ENCODE measurements around the gene PITPNM3. TPM values are rescaled to one million over a fixed set of nuclear protein-coding genes. Genes with fewer than 3 reads are reported as not detected.

Gene PITPNM3
- total RNA-seq, 1 donor from 2014 or later, result 1.3 TPM

DNA sequence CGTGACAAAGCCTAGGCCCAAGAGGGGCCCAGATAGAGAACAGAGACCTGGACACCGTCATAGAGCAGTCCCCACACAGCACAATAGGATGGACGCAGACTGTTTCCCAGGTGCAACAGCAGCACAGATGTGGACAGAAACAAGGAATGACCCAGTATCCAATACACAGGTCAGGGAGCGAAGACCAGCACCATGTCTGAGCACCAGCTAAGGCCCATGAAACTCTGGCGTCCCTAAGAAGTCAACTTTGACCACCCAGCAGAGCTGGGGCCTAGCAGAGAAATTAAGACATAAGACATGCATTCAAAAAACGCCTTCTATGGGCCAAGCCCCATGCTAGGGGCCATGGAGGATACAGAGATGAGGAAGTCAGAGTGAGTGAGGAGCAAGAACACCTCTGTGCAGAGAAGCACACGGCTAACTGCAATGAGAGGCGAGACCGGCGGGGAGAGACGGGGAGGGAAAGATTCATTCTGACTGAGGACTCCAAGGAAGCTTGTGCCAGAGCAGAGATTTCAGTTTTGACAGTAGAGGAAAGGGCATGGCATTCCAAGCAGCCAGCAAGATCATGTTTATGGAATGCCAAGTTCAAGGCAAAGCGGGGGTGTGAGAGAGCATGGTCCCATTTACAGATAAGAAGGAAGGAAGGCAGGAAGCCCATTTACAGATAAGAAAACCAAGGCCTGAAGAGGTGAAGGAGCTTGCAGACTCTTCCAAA, 50.8 kb downstream of the PITPNM3 start:
- DNase-seq (ENCODE audit: low read depth), result peak; percentile 13
- TF ChIP-seq CTCF (conservative IDR thresholded peaks at IDR 0.05; ENCODE audit: low read depth, low read length), result no peak
- H3K4me3 ChIP-seq (ENCODE audit: low read depth, low read length), result no peak overlapping the region

- no peak overlapping the region for H3K4me3 ChIP-seq (ENCODE audit: low read depth, low read length)
- TF ChIP-seq CTCF (conservative IDR thresholded peaks at IDR 0.05; ENCODE audit: low read depth, low read length), result no peak
- no peak for DNase-seq (ENCODE audit: low read depth)
These were observed 52.6 kb downstream of the PITPNM3 start for GRCh38 chr17:6503641-6504195.

DNA sequence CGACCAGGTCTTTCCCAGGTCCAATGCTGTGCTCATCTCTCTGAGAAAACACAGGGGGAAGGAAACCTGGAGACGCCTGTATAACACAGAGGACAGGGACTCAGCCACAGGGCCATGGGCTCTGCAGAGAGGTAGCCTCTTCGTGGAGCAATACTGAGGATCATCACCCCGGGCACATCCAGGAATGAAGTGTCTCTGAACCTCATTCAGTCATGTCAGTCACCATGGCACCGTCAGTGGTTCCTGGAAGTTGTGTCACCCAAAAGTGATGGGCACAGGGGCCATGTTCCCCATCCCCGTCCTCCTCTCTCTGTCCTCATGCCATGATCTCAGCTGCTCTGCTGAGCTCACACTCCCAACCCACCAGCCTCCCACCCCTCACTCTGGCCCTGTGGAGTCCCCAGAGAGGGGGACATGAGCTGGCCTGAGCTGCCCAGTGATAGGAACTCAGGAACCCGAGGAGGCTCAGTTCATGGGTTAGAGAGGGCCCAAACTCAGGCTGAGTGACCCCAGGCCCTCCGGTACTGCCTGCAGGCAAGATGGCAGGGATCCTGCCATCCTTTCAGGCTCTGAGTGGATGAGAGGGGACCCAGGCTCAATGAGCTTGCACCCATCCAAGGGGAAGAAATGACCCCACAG, 53.4 kb downstream of the PITPNM3 start:
- TF ChIP-seq CTCF (conservative IDR thresholded peaks at IDR 0.05; ENCODE audit: low read depth, low read length), result no peak
- H3K4me3 ChIP-seq (ENCODE audit: low read depth, low read length), result no peak overlapping the region
- DNase-seq (ENCODE audit: low read depth), result no peak

DNA sequence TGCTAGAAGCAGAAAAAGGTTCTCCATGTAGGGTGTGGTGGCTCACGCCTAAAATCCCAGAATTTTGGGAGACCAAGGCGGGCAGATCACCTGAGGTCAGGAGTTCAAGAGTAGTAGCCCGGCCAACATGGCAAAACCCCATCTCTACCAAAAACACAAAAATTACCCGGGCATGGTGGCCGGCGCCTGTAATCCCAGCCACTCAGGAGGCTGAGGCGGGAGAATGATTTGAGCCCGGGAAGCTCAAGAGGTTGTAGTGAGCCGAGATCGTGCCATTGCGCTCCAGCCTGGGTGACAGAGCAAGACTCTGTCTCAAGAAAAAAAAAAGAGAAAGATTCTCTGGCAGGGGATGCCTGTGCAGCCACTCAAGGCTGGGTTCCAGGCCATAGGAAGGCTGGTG, 54.2 kb downstream of the PITPNM3 start:
- no peak for DNase-seq (ENCODE audit: low read depth)
- no peak for TF ChIP-seq CTCF (conservative IDR thresholded peaks at IDR 0.05; ENCODE audit: low read depth, low read length)
- no peak overlapping the region for H3K4me3 ChIP-seq (ENCODE audit: low read depth, low read length)

DNA sequence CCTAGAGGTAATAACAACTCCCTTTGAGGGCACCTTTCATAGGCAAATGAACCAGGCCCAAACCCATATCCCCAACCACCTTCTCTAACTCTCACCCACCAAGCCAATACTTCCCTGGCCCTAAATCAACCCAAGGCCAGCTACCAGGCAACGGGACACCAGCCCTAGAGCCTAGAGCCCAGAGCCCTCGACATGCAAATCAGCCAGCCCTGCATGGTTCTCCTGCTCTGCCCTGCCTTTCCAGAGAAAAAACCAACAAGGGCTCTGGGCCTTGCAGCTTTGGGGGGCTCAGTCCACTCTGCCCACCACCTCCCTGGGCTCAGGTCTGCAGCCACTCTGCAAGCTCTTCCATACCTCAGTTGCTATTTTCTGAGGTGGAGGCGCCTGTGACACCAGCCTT, 55.0 kb downstream of the PITPNM3 start:
- TF ChIP-seq CTCF (conservative IDR thresholded peaks at IDR 0.05; ENCODE audit: low read depth, low read length), result no peak
- no peak overlapping the region for H3K4me3 ChIP-seq (ENCODE audit: low read depth, low read length)
- no peak for DNase-seq (ENCODE audit: low read depth)

GRCh38 chr17:6498901-6499540, 57.3 kb downstream of the PITPNM3 start:
- TF ChIP-seq CTCF (conservative IDR thresholded peaks at IDR 0.05; ENCODE audit: low read depth, low read length), result no peak
- no peak for DNase-seq (ENCODE audit: low read depth)
- no peak overlapping the region for H3K4me3 ChIP-seq (ENCODE audit: low read depth, low read length)
